Smooth muscle cell (in vitro differentiated cells): ENCODE measurements around the gene OR10T2. TPM values are rescaled to one million over a fixed set of nuclear protein-coding genes. Genes with fewer than 3 reads are reported as not detected.
"Not testable (repeated sequence)": the region's sequence is repeated elsewhere in the genome, so short reads cannot be mapped to it uniquely, and the experiment has no call there.

ENCODE experiments used
- DNase-seq: peaks from one replicate; lab custom pipeline; 2025; ENCODE audit not compliant: unreplicated experiment; lab: John Stamatoyannopoulos, UW
- H2AFZ ChIP-seq: fragments of 200-600 bp; sonication (generic); 2 replicates; pipeline ENCODE4 v1.6.0; 2016; ENCODE audit warnings: antibody characterized with exemption, low read depth, mild to moderate bottlenecking
- H3F3A ChIP-seq: fragments of 200-600 bp; sonication (generic); 2 replicates; pipeline ENCODE4 v1.6.0; 2017; ENCODE audit warnings: antibody characterized with exemption, low read depth
- H3K27ac ChIP-seq: fragments of 200-600 bp; sonication (generic); 2 replicates; pipeline ENCODE4 v1.5.1; 2016; ENCODE audit warnings: low read depth, mild to moderate bottlenecking
- H3K27me3 ChIP-seq: fragments of 200-600 bp; sonication (generic); 2 replicates; pipeline ENCODE4 v1.6.1; 2016; ENCODE audit warnings: low read depth, mild to moderate bottlenecking
- H3K36me3 ChIP-seq: fragments of 200-600 bp; sonication (generic); 2 replicates; pipeline ENCODE4 v1.5.1; 2016; ENCODE audit warnings: low read depth
- H3K4me1 ChIP-seq: fragments of 200-600 bp; sonication (generic); 2 replicates; pipeline ENCODE4 v1.5.1; 2016; ENCODE audit warnings: low read depth
- H3K4me2 ChIP-seq: fragments of 200-600 bp; sonication (generic); 2 replicates; pipeline ENCODE4 v1.6.0; 2016; ENCODE audit warnings: mild to moderate bottlenecking
- H3K4me3 ChIP-seq: fragments of 200-600 bp; sonication (generic); 2 replicates; pipeline ENCODE4 v1.5.1; 2016; ENCODE audit warnings: mild to moderate bottlenecking
- H3K79me2 ChIP-seq: fragments of 200-600 bp; sonication (generic); 2 replicates; pipeline ENCODE4 v1.6.0; 2016; ENCODE audit warnings: low read depth, mild to moderate bottlenecking
- H3K9ac ChIP-seq: fragments of 200-600 bp; sonication (generic); 2 replicates; pipeline ENCODE4 v1.6.0; 2016; ENCODE audit warnings: low read depth
- H3K9me3 ChIP-seq: fragments of 200-600 bp; sonication (generic); replicated peaks from 2 replicates; pipeline ENCODE4 v1.5.1; 2016; ENCODE audit warnings: low read depth
- H4K20me1 ChIP-seq: fragments of 200-600 bp; sonication (generic); 2 replicates; pipeline ENCODE4 v1.6.0; 2016; ENCODE audit warnings: low read depth
- CTCF ChIP-seq: fragments of 200-600 bp; sonication (generic); IDR thresholded peaks from 2 replicates; pipeline ENCODE4 v1.5.1; 2017; ENCODE audit warnings: borderline replicate concordance, mild to moderate bottlenecking, antibody characterized with exemption; ENCODE audit not compliant: insufficient read depth, poor library complexity, severe bottlenecking
- WGBS: methylation state at CpG from one replicate; pipeline ENCODE4 v1.1.7; 2016; ENCODE audit warnings: low lambda C conversion rate; 5-methylcytosine and 5-hydroxymethylcytosine counted together
- polyA plus RNA-seq: library from polyadenylated mRNA; unstranded; fragments of >200 nt; fragmentation: Nextera tagmentation; extraction: Ambion mirVana; gene quantifications from 2 replicates; pipeline ENCODE4 v1.2.1, GENCODE V29; 2016
- total RNA-seq: library from RNA; depleted of rRNA; stranded (reverse); fragments of >200 nt; gene quantifications from 2 replicates; pipeline ENCODE4 v1.2.3, GENCODE V29; 2014

Gene OR10T2
- total and polyA plus RNA-seq, 2 experiments from 2014 or later = not detected

GRCh38 chr1:158393476-158393875 lies 5.8 kb downstream of the OR10T2 start:
- DNase-seq = no peak
- no peaks in the 10 kb centered on the region for H3K36me3 ChIP-seq
- H3K4me2 ChIP-seq = no peak overlapping the region
- no peaks in the 10 kb centered on the region for H3K79me2 ChIP-seq
- H3K27ac ChIP-seq = no peak overlapping the region
- H2AFZ ChIP-seq = no peak overlapping the region
- H3F3A ChIP-seq = no peaks in the 10 kb centered on the region
- no peaks in the 10 kb centered on the region for H3K27me3 ChIP-seq
- H3K9ac ChIP-seq = no peak overlapping the region
- no peaks in the 10 kb centered on the region for H3K9me3 ChIP-seq
- no peaks in the 10 kb centered on the region for H3K4me1 ChIP-seq
- WGBS = 93% methylated on average over 5 of the region's 5 CpGs
- no peak overlapping the region for H3K4me3 ChIP-seq
- no peaks in the 10 kb centered on the region for H4K20me1 ChIP-seq
- TF ChIP-seq CTCF = no peak

GRCh38 chr1:158391099-158391498 lies 8.2 kb downstream of the OR10T2 start:
- Histone ChIP-seq H3K79me2 (no peaks in the 10 kb centered on the region), H3F3A (no peaks in the 10 kb centered on the region), H4K20me1 (no peaks in the 10 kb centered on the region), H3K4me3 (no peak overlapping the region), H3K27me3 (no peaks in the 10 kb centered on the region), H2AFZ (no peak overlapping the region), H3K36me3 (no peaks in the 10 kb centered on the region), H3K27ac (no peak overlapping the region), H3K9me3 (no peaks in the 10 kb centered on the region), H3K4me1 (no peaks in the 10 kb centered on the region), H3K9ac (no peak overlapping the region), H3K4me2 (no peak overlapping the region)
- no peak for TF ChIP-seq CTCF
- no peak for DNase-seq

GRCh38 chr1:158390331-158390730 lies 8.9 kb downstream of the OR10T2 start:
- no peak overlapping the region for H3K27ac ChIP-seq
- H3K9ac ChIP-seq = no peak overlapping the region
- 45% methylated on average over 1 of the region's 1 CpG for WGBS
- no peak overlapping the region for H2AFZ ChIP-seq
- DNase-seq = no peak
- no peaks in the 10 kb centered on the region for H3K9me3 ChIP-seq
- no peaks in the 10 kb centered on the region for H3F3A ChIP-seq
- H3K79me2 ChIP-seq = no peaks in the 10 kb centered on the region
- TF ChIP-seq CTCF = no peak
- H4K20me1 ChIP-seq = no peaks in the 10 kb centered on the region
- no peaks in the 10 kb centered on the region for H3K4me1 ChIP-seq
- no peaks in the 10 kb centered on the region for H3K27me3 ChIP-seq
- H3K4me2 ChIP-seq = no peak overlapping the region
- H3K4me3 ChIP-seq = no peak overlapping the region
- no peaks in the 10 kb centered on the region for H3K36me3 ChIP-seq

- no peak overlapping the region for H3K27ac ChIP-seq
- no peaks in the 10 kb centered on the region for H3K79me2 ChIP-seq
- no peaks in the 10 kb centered on the region for H3K9me3 ChIP-seq
- WGBS = 77% methylated on average over 1 of the region's 1 CpG
- no peaks in the 10 kb centered on the region for H3K27me3 ChIP-seq
- DNase-seq = no peak
- no peaks in the 10 kb centered on the region for H3F3A ChIP-seq
- no peak overlapping the region for H3K4me3 ChIP-seq
- H3K9ac ChIP-seq = no peak overlapping the region
- no peak overlapping the region for H3K4me2 ChIP-seq
- H3K4me1 ChIP-seq = no peaks in the 10 kb centered on the region
- H4K20me1 ChIP-seq = no peaks in the 10 kb centered on the region
- H3K36me3 ChIP-seq = no peaks in the 10 kb centered on the region
- H2AFZ ChIP-seq = no peak overlapping the region
- no peak for TF ChIP-seq CTCF
Measured at GRCh38 chr1:158374860-158375259, 24.4 kb downstream of the OR10T2 start.

- not testable (repeated sequence) for H2AFZ ChIP-seq, H4K20me1 ChIP-seq, H3K9me3 ChIP-seq, H3F3A ChIP-seq, H3K27me3 ChIP-seq, H3K9ac ChIP-seq, H3K4me1 ChIP-seq, H3K27ac ChIP-seq, H3K36me3 ChIP-seq, H3K4me2 ChIP-seq, H3K4me3 ChIP-seq, H3K79me2 ChIP-seq, DNase-seq
- WGBS = 92% methylated on average over 22 of the region's 25 CpGs
Measured at GRCh38 chr1:158374101-158374500, 25.2 kb downstream of the OR10T2 start.
